Stimulated activated CD4-positive, alpha-beta T cell treated with anti-CD3 and anti-CD28 coated beads, Interleukin-1b, Interleukin-23, amount 100 ng/mL, for 4 hours (primary cell): Measurements from ENCODE around the gene RAET1G.
"Not testable (repeated sequence)": the region's sequence is repeated elsewhere in the genome, so short reads cannot be mapped to it uniquely, and the experiment has no call there.

Experiments used
- DNase-seq, 2 donors: peaks; one replicate each; pipeline ENCODE4 v3.0.0-alpha.2; 2020; ENCODE audit warnings: low read depth in 2 of 2

The RAET1G gene

GRCh38 chr6:149922642-149923326 is at the start of gene RAET1G:
Gene RAET1G, minus strand, starts transcription at chr6:149923121. Its CDS starts 111 bp downstream, at chr6:149923010.
- DNase-seq = peak; percentile 68 to 71

GRCh38 chr6:149969635-149970034 is 46.7 kb upstream of the RAET1G start:
- no peak for DNase-seq

- not testable (repeated sequence) for DNase-seq
Observed at GRCh38 chr6:149968909-149969308, 46.0 kb upstream of the RAET1G start.

- DNase-seq = not testable (repeated sequence)
Observed at GRCh38 chr6:149967999-149968398, 45.1 kb upstream of the RAET1G start.

GRCh38 chr6:149967591-149967990 is 44.7 kb upstream of the RAET1G start:
- no peak for DNase-seq

GRCh38 chr6:149966319-149966718 is 43.4 kb upstream of the RAET1G start:
- DNase-seq = not testable (repeated sequence)

- no peak for DNase-seq
Observed at GRCh38 chr6:149965194-149966020, 42.5 kb upstream of the RAET1G start.

GRCh38 chr6:149964308-149965193 is 41.6 kb upstream of the RAET1G start:
- DNase-seq = peak in 1 of 2 donors; percentile 24

- peak; percentile 60 to 76 for DNase-seq
Observed at GRCh38 chr6:149963462-149964307, 40.8 kb upstream of the RAET1G start, which contains the start of gene ULBP1. Gene ULBP1, plus strand, starts transcription at chr6:149963943. Its CDS starts 107 bp downstream, at chr6:149964050.

- DNase-seq = peak in 1 of 2 donors; percentile 23
Observed at GRCh38 chr6:149963212-149963461, 40.2 kb upstream of the RAET1G start.

- DNase-seq = no peak
Observed at GRCh38 chr6:149962461-149963211, 39.7 kb upstream of the RAET1G start.

- no peak for DNase-seq
Observed at GRCh38 chr6:149961728-149962425, 39.0 kb upstream of the RAET1G start.

- DNase-seq = no peak
Observed at GRCh38 chr6:149960488-149960887, 37.6 kb upstream of the RAET1G start.

GRCh38 chr6:149959806-149960205 is 36.9 kb upstream of the RAET1G start:
- DNase-seq = not testable (repeated sequence)

- DNase-seq = not testable (repeated sequence)
Observed at GRCh38 chr6:149958124-149958523, 35.2 kb upstream of the RAET1G start.

- not testable (repeated sequence) for DNase-seq
Observed at GRCh38 chr6:149955654-149956317, 32.9 kb upstream of the RAET1G start.

- not testable (repeated sequence) for DNase-seq
Observed at GRCh38 chr6:149954984-149955653, 32.2 kb upstream of the RAET1G start.

GRCh38 chr6:149954328-149954983 is 31.5 kb upstream of the RAET1G start:
- not testable (repeated sequence) for DNase-seq
